Kidney epithelial cell (primary cell): ENCODE data around the gene ROGDI. TPM values are rescaled to one million over a fixed set of nuclear protein-coding genes. Genes with fewer than 3 reads are reported as not detected.

Experiments
- DNase-seq: peaks from one replicate; pipeline ENCODE4 v3.0.0-alpha.2; 2010; ENCODE audit warnings: low read depth
- H3K27me3 ChIP-seq: 2 replicates; pipeline ENCODE4 v1.6.0; 2011; ENCODE audit warnings: low read length; ENCODE audit not compliant: control insufficient read depth, insufficient read depth
- H3K36me3 ChIP-seq: 2 replicates; pipeline ENCODE4 v1.5.1; 2011; ENCODE audit warnings: low read length; ENCODE audit not compliant: control insufficient read depth, insufficient read depth
- H3K4me3 ChIP-seq: 2 replicates; pipeline ENCODE4 v1.5.1; 2011; ENCODE audit warnings: low read depth, mild to moderate bottlenecking, control low read depth, low read length
- total RNA-seq: library from RNA; depleted of rRNA; stranded (reverse); fragments of >200 nt; gene quantifications from 2 replicates; pipeline ENCODE4 v1.2.3, GENCODE V29; 2015
- TF ChIP-seq, protein P1 (sequence below): IDR thresholded peaks from 2 replicates; pipeline ENCODE4 v1.5.1; 2011; ENCODE audit warnings: mild to moderate bottlenecking, moderate library complexity, low read length, control low read depth, inconsistent platforms; ENCODE audit not compliant: insufficient read depth, poor library complexity, severe bottlenecking

The ROGDI gene
- total RNA-seq, 1 donor from 2014 or later, result 24.3 TPM

DNA sequence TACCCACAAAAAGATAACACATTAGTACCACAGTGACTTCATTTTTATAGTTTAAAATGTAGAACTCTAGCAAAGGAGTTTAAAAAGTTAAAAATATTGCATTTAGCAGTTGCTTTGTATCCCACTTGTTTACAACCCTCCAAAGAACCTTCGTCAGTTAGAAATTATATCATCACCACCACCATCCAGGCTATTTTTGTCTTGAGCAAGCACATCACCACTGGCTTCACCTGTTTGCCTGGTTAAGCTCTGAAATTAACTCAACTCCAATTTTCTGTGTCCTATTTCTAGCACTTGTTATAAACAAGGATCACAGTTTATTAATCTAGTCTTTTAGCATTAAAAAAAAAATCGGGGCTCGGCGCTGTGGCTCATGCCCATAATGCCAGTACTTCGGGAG, 38.6 kb upstream of the ROGDI start:
- DNase-seq, result no peak
- Histone ChIP-seq H3K36me3 (peaks cover 2% of the 10 kb centered on the region), H3K27me3 (no peaks in the 10 kb centered on the region), H3K4me3 (no peak overlapping the region)
- TF ChIP-seq, protein P1, sequence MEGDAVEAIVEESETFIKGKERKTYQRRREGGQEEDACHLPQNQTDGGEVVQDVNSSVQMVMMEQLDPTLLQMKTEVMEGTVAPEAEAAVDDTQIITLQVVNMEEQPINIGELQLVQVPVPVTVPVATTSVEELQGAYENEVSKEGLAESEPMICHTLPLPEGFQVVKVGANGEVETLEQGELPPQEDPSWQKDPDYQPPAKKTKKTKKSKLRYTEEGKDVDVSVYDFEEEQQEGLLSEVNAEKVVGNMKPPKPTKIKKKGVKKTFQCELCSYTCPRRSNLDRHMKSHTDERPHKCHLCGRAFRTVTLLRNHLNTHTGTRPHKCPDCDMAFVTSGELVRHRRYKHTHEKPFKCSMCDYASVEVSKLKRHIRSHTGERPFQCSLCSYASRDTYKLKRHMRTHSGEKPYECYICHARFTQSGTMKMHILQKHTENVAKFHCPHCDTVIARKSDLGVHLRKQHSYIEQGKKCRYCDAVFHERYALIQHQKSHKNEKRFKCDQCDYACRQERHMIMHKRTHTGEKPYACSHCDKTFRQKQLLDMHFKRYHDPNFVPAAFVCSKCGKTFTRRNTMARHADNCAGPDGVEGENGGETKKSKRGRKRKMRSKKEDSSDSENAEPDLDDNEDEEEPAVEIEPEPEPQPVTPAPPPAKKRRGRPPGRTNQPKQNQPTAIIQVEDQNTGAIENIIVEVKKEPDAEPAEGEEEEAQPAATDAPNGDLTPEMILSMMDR, result no peak

DNA sequence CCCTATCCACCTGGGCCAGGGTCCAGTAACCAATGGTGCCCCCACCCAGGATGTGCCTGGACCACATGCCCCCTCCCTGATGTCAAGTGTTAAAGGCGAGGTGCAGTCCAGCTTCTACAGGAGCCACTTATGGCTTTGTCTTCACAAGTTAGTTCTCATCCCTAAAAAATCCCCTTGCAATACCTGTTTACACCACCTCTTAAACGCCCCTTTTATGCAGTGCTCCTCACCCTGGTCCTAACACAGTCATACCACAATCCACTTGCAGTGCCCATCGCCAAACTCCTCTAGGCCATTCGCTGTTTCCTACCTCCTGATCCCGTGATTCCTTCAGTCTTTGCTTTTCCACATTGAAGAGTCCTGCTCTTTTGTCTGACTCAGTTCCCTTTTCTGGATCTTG, 37.5 kb upstream of the ROGDI start:
- peaks cover 2% of the 10 kb centered on the region for H3K36me3 ChIP-seq
- no peaks in the 10 kb centered on the region for H3K27me3 ChIP-seq
- TF ChIP-seq, protein P1, result no peak
- H3K4me3 ChIP-seq, result no peak overlapping the region
- no peak for DNase-seq

DNA sequence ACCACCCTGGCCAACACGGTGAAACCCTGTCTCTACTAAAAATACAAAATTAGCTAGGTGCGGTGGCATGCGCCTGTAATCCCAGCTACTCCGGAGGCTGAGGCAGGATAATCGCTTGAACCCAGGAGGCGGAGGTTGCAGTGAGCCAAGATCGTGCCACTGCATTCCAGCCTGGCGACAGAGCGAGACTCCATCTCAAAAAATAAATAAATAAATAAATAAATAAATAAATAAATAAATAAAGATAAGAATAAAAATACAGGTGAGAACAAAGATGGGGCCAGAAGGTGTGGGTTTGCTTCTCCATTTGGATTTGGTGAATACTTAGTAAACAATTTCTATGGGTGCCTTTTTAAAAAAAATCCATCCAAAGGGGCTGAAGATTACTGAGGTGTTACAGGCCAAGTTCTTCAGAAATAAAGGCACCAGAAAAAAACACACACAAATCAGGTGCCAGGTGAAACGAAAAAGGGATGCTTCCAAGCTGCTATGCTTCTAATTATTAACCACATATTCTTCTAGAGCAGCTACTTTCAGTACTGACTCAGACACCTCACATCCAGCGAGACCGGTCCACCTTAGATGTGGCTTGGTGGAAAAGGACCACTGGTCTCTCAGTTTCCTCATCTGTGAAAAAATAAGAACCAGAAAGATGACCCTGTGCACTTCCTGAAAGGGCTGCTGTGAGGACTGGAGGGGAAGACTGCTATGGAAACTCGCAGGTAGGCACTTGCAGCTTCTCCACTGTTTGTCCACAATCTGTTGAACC, 35.5 kb upstream of the ROGDI start:
- H3K4me3 ChIP-seq, result no peak overlapping the region
- H3K36me3 ChIP-seq, result no peaks in the 10 kb centered on the region

DNA sequence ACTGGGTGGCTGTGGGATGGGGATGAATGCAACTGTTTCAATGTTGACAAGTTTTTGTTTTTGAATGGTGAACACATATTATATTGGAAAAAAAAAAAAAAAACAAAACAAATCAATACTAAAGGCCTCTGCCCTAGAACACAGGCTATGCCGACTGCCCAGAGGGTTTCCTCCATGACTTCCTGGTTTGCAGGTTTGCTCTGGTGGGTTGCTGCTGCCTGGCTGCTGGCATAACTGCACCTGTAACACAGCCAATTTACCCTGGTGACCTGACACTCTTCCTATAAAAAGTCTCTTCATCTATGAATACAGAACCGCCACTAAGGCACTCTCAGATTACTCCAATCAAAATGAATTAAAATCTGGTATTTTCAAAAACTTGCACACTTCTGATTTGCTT, 34.3 kb upstream of the ROGDI start:
- Histone ChIP-seq H3K36me3 (no peaks in the 10 kb centered on the region), H3K27me3 (no peaks in the 10 kb centered on the region), H3K4me3 (no peak overlapping the region)
- no peak for DNase-seq
- TF ChIP-seq, protein P1, result no peak

More for the DNA sequence above, 35.5 kb upstream of the ROGDI start:
- H3K27me3 ChIP-seq, result no peaks in the 10 kb centered on the region
- DNase-seq, result no peak
- TF ChIP-seq, protein P1, result no peak

DNA sequence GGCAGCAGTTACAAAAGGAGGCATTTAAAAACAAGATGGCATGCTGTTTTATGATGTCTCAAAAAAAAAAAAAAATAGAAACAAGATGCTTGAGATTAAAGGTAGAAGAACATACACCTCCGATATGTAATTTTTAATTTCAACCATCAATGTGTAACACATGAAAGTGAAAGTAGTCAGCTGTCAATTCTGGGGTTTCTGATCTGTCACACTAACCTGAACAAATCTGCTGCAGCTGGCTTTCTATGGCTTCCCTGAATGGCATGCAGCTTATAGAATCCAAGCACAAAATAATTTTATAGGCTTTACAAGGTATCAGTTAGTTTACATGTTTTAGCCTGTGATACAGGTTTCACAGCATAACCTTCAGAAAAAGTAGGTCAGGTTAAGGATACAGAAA, 31.2 kb upstream of the ROGDI start:
- Histone ChIP-seq H3K4me3 (no peak overlapping the region), H3K27me3 (no peaks in the 10 kb centered on the region), H3K36me3 (no peaks in the 10 kb centered on the region)
- TF ChIP-seq, protein P1, result no peak
- DNase-seq, result no peak
